Measurements from ENCODE around the gene RBM17.
A peak's percentile ranks its signal among the peaks of the same experiment; 100 is the strongest.

RBM17 gene

GRCh38 chr10:6114299-6114698 is 25.5 kb downstream of the RBM17 start:
- no peak for DNase-seq

- no peak for DNase-seq
These were observed 26.0 kb downstream of the RBM17 start for GRCh38 chr10:6114805-6115341.

GRCh38 chr10:6115411-6115810 is 26.6 kb downstream of the RBM17 start:
- no peak for DNase-seq

- no peak for DNase-seq
These were observed 27.1 kb downstream of the RBM17 start for GRCh38 chr10:6115824-6116350.

- no peak for DNase-seq
These were observed 28.0 kb downstream of the RBM17 start for GRCh38 chr10:6116806-6117205.

- no peak for DNase-seq
These were observed 28.9 kb downstream of the RBM17 start for GRCh38 chr10:6117711-6118110.

GRCh38 chr10:6119423-6119822 is 30.6 kb downstream of the RBM17 start:
- no peak for DNase-seq

- DNase-seq: no peak
These were observed 31.1 kb downstream of the RBM17 start for GRCh38 chr10:6119962-6120361.

- DNase-seq: no peak
These were observed 31.9 kb downstream of the RBM17 start for GRCh38 chr10:6120691-6121090.

GRCh38 chr10:6121146-6121545 is 32.3 kb downstream of the RBM17 start:
- no peak for DNase-seq

- DNase-seq: no peak
These were observed 34.7 kb downstream of the RBM17 start for GRCh38 chr10:6123532-6123931.

GRCh38 chr10:6124666-6125065 is 35.8 kb downstream of the RBM17 start:
- peak; percentile 10 for DNase-seq

- peak; percentile 6 for DNase-seq
These were observed 38.6 kb downstream of the RBM17 start for GRCh38 chr10:6127461-6127860.

- DNase-seq: peak; percentile 12
These were observed 39.3 kb downstream of the RBM17 start for GRCh38 chr10:6128087-6128486.

- peak; percentile 14 for DNase-seq
These were observed 39.9 kb downstream of the RBM17 start for GRCh38 chr10:6128591-6129251.

GRCh38 chr10:6130848-6131470 is 42.1 kb downstream of the RBM17 start:
- DNase-seq: peak; percentile 15

GRCh38 chr10:6133331-6134098 is 44.7 kb downstream of the RBM17 start:
- DNase-seq: no peak

GRCh38 chr10:6134099-6134823 is 45.4 kb downstream of the RBM17 start:
- no peak for DNase-seq

- no peak for DNase-seq
These were observed 46.2 kb downstream of the RBM17 start for GRCh38 chr10:6135039-6135438.

GRCh38 chr10:6135589-6136168 is 46.8 kb downstream of the RBM17 start:
- DNase-seq: no peak

- DNase-seq: no peak
These were observed 47.7 kb downstream of the RBM17 start for GRCh38 chr10:6136215-6137201.
